ENCODE data around the gene JAG1. TPM values are rescaled to one million over a fixed set of nuclear protein-coding genes. Genes with fewer than 3 reads are reported as not detected.

The JAG1 gene
- 10 to 100 TPM; 35.2 to 73.5 (median 65.3) TPM for total RNA-seq

DNA sequence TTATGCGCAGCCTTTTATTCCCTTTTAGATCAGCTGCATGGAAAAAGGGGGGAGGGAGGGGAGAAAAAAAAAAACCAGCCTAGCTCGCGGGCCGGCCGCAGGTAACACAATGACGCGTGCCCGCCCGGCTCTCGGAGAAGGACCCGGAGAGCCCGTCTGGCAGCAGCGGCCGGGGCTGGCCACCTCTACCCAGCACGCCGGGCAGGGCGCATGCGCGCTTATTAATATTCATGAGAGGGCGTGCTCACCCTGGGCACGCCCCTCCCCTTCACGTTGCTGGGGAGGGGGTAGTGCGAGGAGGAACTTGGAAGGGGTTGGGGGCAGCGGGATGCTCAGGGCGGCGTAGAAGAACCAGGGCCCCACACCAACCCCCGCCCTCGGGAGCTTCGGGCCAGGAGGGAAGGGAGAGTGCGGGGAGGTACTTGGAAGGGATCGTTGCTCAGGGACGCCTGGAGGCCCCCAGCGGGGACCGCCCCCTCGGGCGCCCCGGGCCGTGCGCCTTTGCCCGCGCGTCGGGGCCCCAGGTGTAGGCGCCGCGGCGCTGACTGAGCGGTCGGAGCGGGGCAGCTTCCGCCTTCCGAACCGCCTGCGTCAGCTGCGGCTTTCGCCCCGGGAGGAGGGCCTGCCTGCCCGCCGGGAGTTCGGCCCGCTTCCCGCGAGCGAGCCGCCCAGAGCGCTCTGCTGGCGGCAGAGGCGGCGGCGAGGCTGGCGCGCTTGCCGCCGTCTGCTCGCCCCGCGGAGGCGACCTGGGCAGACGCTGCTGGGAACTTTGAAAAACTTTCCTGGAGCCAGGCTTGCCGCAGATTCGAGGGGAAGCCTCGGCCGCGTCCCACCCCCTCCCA, at the start of gene JAG1:
JAG1 (minus strand) TSS at position 158 of the 842 bp plus-strand sequence. CDS start 469 bp downstream, outside the sequence.
- H3K27ac ChIP-seq: peak within 1 kb of the TSS; percentile 72 to 100 (median 96)
- H3K4me1 ChIP-seq: peaks cover 0 to 25% (median 3%) of the 10 kb centered on the region in 4 donors
- peak; percentile 85 to 95 for TF ChIP-seq POLR2A (IDR thresholded peaks at IDR 0.05)
- TF ChIP-seq, protein P1, sequence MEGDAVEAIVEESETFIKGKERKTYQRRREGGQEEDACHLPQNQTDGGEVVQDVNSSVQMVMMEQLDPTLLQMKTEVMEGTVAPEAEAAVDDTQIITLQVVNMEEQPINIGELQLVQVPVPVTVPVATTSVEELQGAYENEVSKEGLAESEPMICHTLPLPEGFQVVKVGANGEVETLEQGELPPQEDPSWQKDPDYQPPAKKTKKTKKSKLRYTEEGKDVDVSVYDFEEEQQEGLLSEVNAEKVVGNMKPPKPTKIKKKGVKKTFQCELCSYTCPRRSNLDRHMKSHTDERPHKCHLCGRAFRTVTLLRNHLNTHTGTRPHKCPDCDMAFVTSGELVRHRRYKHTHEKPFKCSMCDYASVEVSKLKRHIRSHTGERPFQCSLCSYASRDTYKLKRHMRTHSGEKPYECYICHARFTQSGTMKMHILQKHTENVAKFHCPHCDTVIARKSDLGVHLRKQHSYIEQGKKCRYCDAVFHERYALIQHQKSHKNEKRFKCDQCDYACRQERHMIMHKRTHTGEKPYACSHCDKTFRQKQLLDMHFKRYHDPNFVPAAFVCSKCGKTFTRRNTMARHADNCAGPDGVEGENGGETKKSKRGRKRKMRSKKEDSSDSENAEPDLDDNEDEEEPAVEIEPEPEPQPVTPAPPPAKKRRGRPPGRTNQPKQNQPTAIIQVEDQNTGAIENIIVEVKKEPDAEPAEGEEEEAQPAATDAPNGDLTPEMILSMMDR (IDR thresholded peaks at IDR 0.05): no peak
- H3K4me3 ChIP-seq: peak within 1 kb of the TSS; percentile 52 to 93 (median 73)
- H3K27me3 ChIP-seq: no peaks in the 10 kb centered on the region
- DNase-seq: peak; percentile 54 to 96 (median 95)
- no peaks in the 10 kb centered on the region for H3K36me3 ChIP-seq
- no peaks in the 10 kb centered on the region for H3K9me3 ChIP-seq

DNA sequence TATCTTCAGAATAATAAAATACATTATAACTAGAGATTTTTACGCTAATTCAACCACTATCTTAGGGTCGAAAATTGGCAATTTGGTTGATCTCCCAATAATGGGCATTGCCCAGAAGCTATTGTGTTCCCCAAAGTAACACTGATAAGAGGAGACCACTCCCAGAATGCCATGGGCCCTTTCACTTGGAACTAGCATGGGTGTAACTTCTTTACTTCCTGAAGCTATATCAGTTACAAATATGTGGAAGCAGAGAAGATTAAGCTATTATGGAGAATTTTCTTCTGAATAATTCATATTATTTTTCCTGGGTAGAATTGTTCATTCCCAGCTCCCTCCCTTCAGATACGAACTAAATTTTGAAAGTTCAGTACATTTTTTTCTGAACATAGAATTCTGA, 48.2 kb upstream of the JAG1 start:
- no peak for DNase-seq
- no peak overlapping the region for H3K4me3 ChIP-seq
- no peaks in the 10 kb centered on the region for H3K9me3 ChIP-seq
- TF ChIP-seq POLR2A (IDR thresholded peaks at IDR 0.05): no peak
- TF ChIP-seq, protein P1 (IDR thresholded peaks at IDR 0.05): no peak
- H3K36me3 ChIP-seq: no peaks in the 10 kb centered on the region
- no peak overlapping the region for H3K27ac ChIP-seq
- no peaks in the 10 kb centered on the region for H3K27me3 ChIP-seq
- H3K4me1 ChIP-seq: no peaks in the 10 kb centered on the region

DNA sequence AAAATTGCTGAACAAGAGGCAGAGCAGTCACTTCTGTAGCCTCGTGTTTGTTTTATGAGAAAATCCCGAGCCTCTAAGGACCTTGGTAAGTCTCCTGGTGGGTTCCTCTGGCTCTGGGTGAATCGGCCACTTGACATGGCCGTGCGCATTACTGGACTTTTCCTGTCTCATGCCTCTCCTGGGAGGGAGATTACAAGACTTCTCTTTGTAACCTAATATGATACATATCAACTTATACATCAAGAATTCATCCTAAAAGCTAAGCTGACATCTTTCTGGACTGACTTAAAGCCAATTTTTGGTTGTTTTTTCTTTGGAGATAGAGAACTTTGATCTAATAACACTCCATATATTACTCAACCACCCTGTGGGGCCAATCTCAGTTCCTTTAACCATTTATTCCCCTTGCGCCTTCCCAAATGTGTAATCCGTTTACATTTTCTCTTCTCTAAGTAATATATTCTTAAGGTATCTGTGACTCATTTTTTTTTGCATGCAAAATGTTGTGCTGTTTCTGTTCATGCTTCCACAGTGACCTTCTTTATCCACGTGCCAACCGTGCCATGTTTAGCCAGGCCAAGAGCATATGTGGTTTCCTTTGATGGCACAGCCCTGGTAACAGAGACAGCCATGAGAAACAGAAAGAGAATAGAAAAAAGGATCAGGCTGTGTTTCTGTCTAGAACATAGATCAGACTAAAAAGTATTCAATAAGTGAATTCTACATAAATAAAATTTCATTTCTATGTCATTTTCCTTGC, 47.5 kb upstream of the JAG1 start:
- no peak overlapping the region for H3K27ac ChIP-seq
- H3K36me3 ChIP-seq: no peaks in the 10 kb centered on the region
- H3K27me3 ChIP-seq: no peaks in the 10 kb centered on the region
- no peaks in the 10 kb centered on the region for H3K9me3 ChIP-seq
- H3K4me1 ChIP-seq: no peaks in the 10 kb centered on the region
- DNase-seq: no peak
- no peak overlapping the region for H3K4me3 ChIP-seq
- TF ChIP-seq POLR2A (IDR thresholded peaks at IDR 0.05): no peak
- TF ChIP-seq, protein P1 (IDR thresholded peaks at IDR 0.05): no peak

DNA sequence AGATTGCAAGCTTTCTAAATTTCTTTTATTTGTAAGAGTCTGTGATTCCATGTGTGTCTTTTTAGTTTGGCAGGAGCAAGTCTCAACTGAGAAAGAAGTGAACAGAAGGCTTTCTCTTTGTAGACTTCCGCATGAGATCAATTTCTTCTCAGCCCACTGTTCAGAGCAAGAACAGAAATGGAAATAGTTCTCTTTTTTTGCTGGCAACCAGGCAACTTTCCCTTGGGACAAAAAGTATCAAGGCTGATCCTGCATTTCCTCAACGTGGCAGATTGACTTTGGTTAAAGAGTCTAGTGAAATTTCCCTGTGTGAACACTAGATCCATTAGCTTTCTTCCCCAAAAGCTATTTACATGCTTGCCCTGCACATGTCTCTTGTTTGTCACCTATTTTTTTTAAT, 46.8 kb upstream of the JAG1 start:
- H3K9me3 ChIP-seq: no peaks in the 10 kb centered on the region
- H3K27ac ChIP-seq: no peak overlapping the region
- no peaks in the 10 kb centered on the region for H3K36me3 ChIP-seq
- no peak for DNase-seq
- no peaks in the 10 kb centered on the region for H3K27me3 ChIP-seq
- no peaks in the 10 kb centered on the region for H3K4me1 ChIP-seq
- no peak for TF ChIP-seq POLR2A (IDR thresholded peaks at IDR 0.05)
- TF ChIP-seq, protein P1 (IDR thresholded peaks at IDR 0.05): no peak
- no peak overlapping the region for H3K4me3 ChIP-seq

DNA sequence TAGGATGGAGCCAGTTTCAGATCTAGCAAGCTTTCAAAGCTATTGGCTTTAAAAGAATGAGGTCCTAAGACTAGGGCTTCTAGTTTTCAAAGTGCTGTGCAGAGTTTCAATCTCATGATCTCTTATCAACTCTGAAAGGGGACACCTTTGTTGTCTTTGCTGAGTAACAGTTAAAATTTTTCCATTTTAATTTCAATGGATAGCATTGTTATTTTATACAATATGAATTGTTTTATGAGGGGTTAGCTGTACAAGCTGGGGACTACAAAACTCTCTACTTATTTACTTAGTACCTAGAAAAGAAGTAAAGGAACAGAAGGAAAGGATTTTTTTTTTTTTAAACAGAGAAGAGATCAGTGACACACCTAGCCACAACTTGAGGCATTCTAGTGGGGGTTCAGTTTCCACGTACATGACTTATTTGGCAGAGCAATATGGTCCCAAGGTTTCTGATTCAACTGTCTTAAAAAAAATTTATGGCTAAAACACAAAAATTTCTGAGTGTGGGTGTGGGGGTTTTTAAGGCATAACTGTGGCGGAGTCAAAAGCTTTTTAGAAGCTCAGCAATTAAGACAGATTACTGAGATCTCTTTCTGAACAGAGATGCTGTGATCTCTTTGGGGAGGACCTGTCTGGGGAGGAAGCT, 46.1 kb upstream of the JAG1 start:
- no peaks in the 10 kb centered on the region for H3K27me3 ChIP-seq
- H3K36me3 ChIP-seq: no peaks in the 10 kb centered on the region
- no peaks in the 10 kb centered on the region for H3K9me3 ChIP-seq
- H3K4me3 ChIP-seq: no peak overlapping the region
- no peak for DNase-seq
- TF ChIP-seq POLR2A (IDR thresholded peaks at IDR 0.05): no peak
- TF ChIP-seq, protein P1 (IDR thresholded peaks at IDR 0.05): no peak
- H3K27ac ChIP-seq: no peak overlapping the region
- H3K4me1 ChIP-seq: no peaks in the 10 kb centered on the region
